ENCODE data around the gene MAP2K6. TPM values are rescaled to one million over a fixed set of nuclear protein-coding genes. Genes with fewer than 3 reads are reported as not detected.

MAP2K6 gene
- total RNA-seq, 1 donor from 2014 or later, result 30.5 TPM

DNA sequence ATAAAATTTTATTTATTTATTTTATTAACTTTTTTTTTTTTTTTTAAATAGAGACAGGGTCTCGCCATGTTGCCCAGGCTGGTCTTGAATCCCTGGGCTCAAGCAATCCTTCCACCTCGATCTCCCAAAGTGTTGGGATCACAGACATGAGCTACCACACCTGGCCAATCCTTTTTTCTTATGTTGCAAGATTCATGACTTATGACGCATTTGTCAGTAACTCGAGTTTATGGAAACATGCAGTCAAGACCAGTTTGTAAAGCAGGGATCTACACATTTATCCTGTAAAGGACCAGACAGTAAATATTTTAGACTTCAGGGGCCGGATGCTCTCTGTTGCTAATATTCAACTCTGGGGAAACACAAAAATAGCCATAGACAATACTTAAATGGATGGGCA lies 9.4 kb upstream of the MAP2K6 start:
- Mint-ChIP-seq H3K36me3 (ENCODE audit: low read depth, unreplicated experiment) (no peaks in the 10 kb centered on the region), H3K27ac (ENCODE audit: unreplicated experiment) (no peak overlapping the region), H3K4me3 (ENCODE audit: unreplicated experiment) (no peak overlapping the region), H3K9me3 (ENCODE audit: unreplicated experiment) (no peaks in the 10 kb centered on the region), H3K4me1 (ENCODE audit: unreplicated experiment) (no peaks in the 10 kb centered on the region), H3K27me3 (ENCODE audit: unreplicated experiment) (peaks cover 2% of the 10 kb centered on the region)
- no peak for DNase-seq (ENCODE audit: low spot score)
- no peak for TF ChIP-seq CTCF (IDR thresholded peaks at IDR 0.05; ENCODE audit: unreplicated experiment)

DNA sequence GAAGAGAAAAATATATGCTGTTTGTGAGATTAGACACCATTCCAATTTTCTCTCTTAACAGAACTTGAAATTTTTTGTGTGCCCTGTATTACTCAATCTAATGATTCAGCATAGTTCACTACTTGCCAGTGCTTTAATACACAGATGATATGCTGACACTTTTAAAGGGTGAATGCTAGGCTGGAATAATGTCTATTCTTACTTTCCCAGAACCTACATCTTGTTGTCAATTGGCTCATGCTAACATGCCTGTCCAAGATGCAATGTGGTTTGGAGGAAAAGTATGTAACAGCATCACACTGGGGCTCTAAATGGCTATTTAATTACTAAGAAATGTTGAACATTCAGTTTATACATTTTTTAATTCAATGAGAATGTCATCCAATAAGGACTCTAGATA lies 7.6 kb upstream of the MAP2K6 start:
- Mint-ChIP-seq H3K4me1 (ENCODE audit: unreplicated experiment) (no peaks in the 10 kb centered on the region), H3K27me3 (ENCODE audit: unreplicated experiment) (peaks cover 2% of the 10 kb centered on the region), H3K9me3 (ENCODE audit: unreplicated experiment) (no peaks in the 10 kb centered on the region), H3K27ac (ENCODE audit: unreplicated experiment) (no peak overlapping the region), H3K4me3 (ENCODE audit: unreplicated experiment) (no peak overlapping the region), H3K36me3 (ENCODE audit: low read depth, unreplicated experiment) (no peaks in the 10 kb centered on the region)
- no peak for TF ChIP-seq CTCF (IDR thresholded peaks at IDR 0.05; ENCODE audit: unreplicated experiment)
- no peak for DNase-seq (ENCODE audit: low spot score)

DNA sequence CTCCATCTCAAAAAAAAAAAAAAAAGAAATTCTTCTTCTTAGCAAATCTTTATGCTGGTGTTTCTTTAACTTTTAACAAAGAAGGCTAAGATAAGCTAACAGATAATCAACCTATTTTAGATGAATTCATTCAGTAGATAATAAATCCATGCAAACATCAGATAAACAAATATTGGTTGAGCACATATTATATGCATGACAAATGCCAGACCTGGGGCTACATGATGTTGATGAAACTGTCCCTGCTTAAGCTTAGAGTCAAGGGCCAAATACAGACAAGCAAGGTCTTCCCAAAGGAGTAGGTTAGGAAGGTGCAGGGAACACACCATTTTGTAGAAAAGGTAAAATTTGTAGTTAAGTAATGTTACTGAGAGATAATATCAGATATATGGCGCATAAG lies 6.7 kb upstream of the MAP2K6 start:
- no peak for DNase-seq (ENCODE audit: low spot score)
- Mint-ChIP-seq H3K9me3 (ENCODE audit: unreplicated experiment) (no peaks in the 10 kb centered on the region), H3K4me3 (ENCODE audit: unreplicated experiment) (no peak overlapping the region), H3K36me3 (ENCODE audit: low read depth, unreplicated experiment) (no peaks in the 10 kb centered on the region), H3K27me3 (ENCODE audit: unreplicated experiment) (peaks cover 2% of the 10 kb centered on the region), H3K27ac (ENCODE audit: unreplicated experiment) (no peak overlapping the region), H3K4me1 (ENCODE audit: unreplicated experiment) (peaks cover 3% of the 10 kb centered on the region)
- TF ChIP-seq CTCF (IDR thresholded peaks at IDR 0.05; ENCODE audit: unreplicated experiment), result no peak

GRCh38 chr17:69410671-69411070 lies 3.8 kb upstream of the MAP2K6 start:
- Mint-ChIP-seq H3K9me3 (ENCODE audit: unreplicated experiment) (no peaks in the 10 kb centered on the region), H3K4me3 (ENCODE audit: unreplicated experiment) (no peak overlapping the region), H3K27me3 (ENCODE audit: unreplicated experiment) (peaks cover 6% of the 10 kb centered on the region), H3K27ac (ENCODE audit: unreplicated experiment) (no peak overlapping the region), H3K4me1 (ENCODE audit: unreplicated experiment) (peaks cover 7% of the 10 kb centered on the region), H3K36me3 (ENCODE audit: low read depth, unreplicated experiment) (no peaks in the 10 kb centered on the region)
- TF ChIP-seq CTCF (IDR thresholded peaks at IDR 0.05; ENCODE audit: unreplicated experiment), result no peak
- no peak for DNase-seq (ENCODE audit: low spot score)

- Mint-ChIP-seq H3K27ac (ENCODE audit: unreplicated experiment) (no peak overlapping the region), H3K36me3 (ENCODE audit: low read depth, unreplicated experiment) (no peaks in the 10 kb centered on the region)
- TF ChIP-seq CTCF (IDR thresholded peaks at IDR 0.05; ENCODE audit: unreplicated experiment), result no peak
Observed at GRCh38 chr17:69411766-69412165, 2.7 kb upstream of the MAP2K6 start.

More at GRCh38 chr17:69411766-69412165, 2.7 kb upstream of the MAP2K6 start:
- Mint-ChIP-seq H3K27me3 (ENCODE audit: unreplicated experiment) (peaks cover 6% of the 10 kb centered on the region), H3K4me3 (ENCODE audit: unreplicated experiment) (no peak overlapping the region), H3K9me3 (ENCODE audit: unreplicated experiment) (no peaks in the 10 kb centered on the region), H3K4me1 (ENCODE audit: unreplicated experiment) (peaks cover 7% of the 10 kb centered on the region)
- DNase-seq (ENCODE audit: low spot score), result no peak

Measured in endothelial cell (in vitro differentiated cells).